GM04503 (cell line): ENCODE data around the gene PPIL1.

ENCODE experiments used
- DNase-seq: peaks from one replicate; pipeline ENCODE4 v3.0.0-alpha.2; 2012; ENCODE audit warnings: low read depth

PPIL1 gene

GRCh38 chr6:36888654-36889481 is 14.3 kb upstream of the PPIL1 start:
- no peak for DNase-seq

- no peak for DNase-seq
Measured at GRCh38 chr6:36888115-36888643, 13.6 kb upstream of the PPIL1 start.

- no peak for DNase-seq
Measured at GRCh38 chr6:36886950-36887618, 12.5 kb upstream of the PPIL1 start.

GRCh38 chr6:36885461-36886401 is 11.1 kb upstream of the PPIL1 start, which contains the start of gene C6orf89:
C6orf89 (plus strand) TSS chr6:36885952; CDS start chr6:36899445, 13,493 bp downstream.
- peak; percentile 77 for DNase-seq

- no peak for DNase-seq
Measured at GRCh38 chr6:36884610-36885009, 10.0 kb upstream of the PPIL1 start.

GRCh38 chr6:36875250-36875633 is 639 bp upstream of the PPIL1 start:
- no peak for DNase-seq

GRCh38 chr6:36873612-36874442 is 776 bp downstream of the PPIL1 start:
- DNase-seq = no peak

- no peak for DNase-seq
Measured at GRCh38 chr6:36873115-36873514, 1.5 kb downstream of the PPIL1 start.

GRCh38 chr6:36871686-36872085 is 2.9 kb downstream of the PPIL1 start:
- DNase-seq = no peak

- DNase-seq = no peak
Measured at GRCh38 chr6:36867471-36868224, 7.0 kb downstream of the PPIL1 start.

- DNase-seq = no peak
Measured at GRCh38 chr6:36865835-36866234, 8.8 kb downstream of the PPIL1 start.

- no peak for DNase-seq
Measured at GRCh38 chr6:36863670-36864540, 10.7 kb downstream of the PPIL1 start.

GRCh38 chr6:36862848-36863382 is 11.7 kb downstream of the PPIL1 start:
- DNase-seq = no peak

- no peak for DNase-seq
Measured at GRCh38 chr6:36862164-36862847, 12.3 kb downstream of the PPIL1 start.

GRCh38 chr6:36860126-36860525 is 14.5 kb downstream of the PPIL1 start:
- no peak for DNase-seq

- peak; percentile 45 for DNase-seq
Measured at GRCh38 chr6:36858407-36858981, 16.1 kb downstream of the PPIL1 start.

- DNase-seq = no peak
Measured at GRCh38 chr6:36857325-36857724, 17.3 kb downstream of the PPIL1 start.

- no peak for DNase-seq
Measured at GRCh38 chr6:36856277-36856676, 18.3 kb downstream of the PPIL1 start.
